Activated T-cell treated with anti-CD3 and anti-CD28 coated beads, Interleukin-2, amount 50 U/mL, for 24 hours (primary cell): ENCODE data around the gene LCA5.

Experiments
- DNase-seq: peaks from one replicate; pipeline ENCODE4 v3.0.0-alpha.2; 2020
- H3K27ac Mint-ChIP-seq: 2 replicates; pipeline ENCODE4 v1.8.0; 2020; ENCODE audit warnings: mild to moderate bottlenecking, mixed read lengths
- H3K27me3 Mint-ChIP-seq: 2 replicates; pipeline ENCODE4 v1.8.0; 2020; ENCODE audit warnings: mixed read lengths
- H3K36me3 Mint-ChIP-seq: 2 replicates; pipeline ENCODE4 v1.8.0; 2020; ENCODE audit warnings: low read depth, mixed read lengths
- H3K4me1 Mint-ChIP-seq: 2 replicates; pipeline ENCODE4 v1.8.0; 2020; ENCODE audit warnings: low read depth, mixed read lengths
- H3K4me3 Mint-ChIP-seq: 2 replicates; pipeline ENCODE4 v1.8.0; 2020; ENCODE audit warnings: mild to moderate bottlenecking, moderate library complexity, mixed read lengths
- H3K9me3 Mint-ChIP-seq: 2 replicates; pipeline ENCODE4 v1.8.0; 2020; ENCODE audit warnings: mixed read lengths

The LCA5 gene

DNA sequence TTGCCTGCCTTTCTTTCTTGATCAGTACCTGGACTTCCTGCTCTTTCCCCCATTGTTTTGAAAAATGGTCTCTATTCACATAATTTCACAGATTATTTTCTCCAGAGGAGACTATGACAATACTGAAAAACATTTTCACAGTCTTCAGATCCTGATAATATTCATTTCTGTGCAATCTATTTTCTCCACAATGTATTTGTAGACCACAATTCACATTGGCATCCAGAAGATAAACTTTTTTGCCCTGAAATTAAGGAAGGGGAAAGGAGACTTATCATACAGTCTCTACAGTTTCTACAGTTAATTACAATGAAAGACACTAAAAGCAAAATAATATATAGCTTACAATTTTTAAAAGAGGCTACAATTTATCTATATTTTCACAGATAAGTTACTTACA is 18.4 kb downstream of the LCA5 start:
- no peak for DNase-seq
- Mint-ChIP-seq H3K27me3 (peaks cover 2% of the 10 kb centered on the region), H3K9me3 (no peaks in the 10 kb centered on the region), H3K27ac (no peak overlapping the region), H3K4me3 (no peak overlapping the region), H3K4me1 (no peaks in the 10 kb centered on the region), H3K36me3 (no peaks in the 10 kb centered on the region)

DNA sequence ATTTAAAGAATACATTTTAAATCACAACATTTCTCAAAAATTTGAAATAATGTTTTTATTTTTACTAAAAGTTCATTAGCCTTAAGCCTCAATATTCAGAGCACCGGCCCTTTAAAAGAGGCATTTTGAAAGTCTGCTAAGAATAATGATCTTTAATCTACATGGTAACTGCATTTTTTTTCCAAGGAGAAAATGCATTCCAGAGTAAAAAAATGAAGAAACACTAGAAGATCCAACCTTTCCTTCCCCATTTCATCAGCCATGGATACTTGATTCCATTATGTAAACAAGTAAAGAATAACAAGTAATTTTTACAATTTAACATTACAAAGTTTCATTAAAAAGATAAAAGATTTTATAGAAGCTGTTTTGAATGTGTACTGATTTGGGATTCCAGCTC is 21.8 kb downstream of the LCA5 start:
- Mint-ChIP-seq H3K9me3 (peaks cover 2% of the 10 kb centered on the region), H3K27me3 (no peaks in the 10 kb centered on the region), H3K4me1 (no peaks in the 10 kb centered on the region), H3K36me3 (no peaks in the 10 kb centered on the region), H3K4me3 (no peak overlapping the region), H3K27ac (no peak overlapping the region)
- no peak for DNase-seq

DNA sequence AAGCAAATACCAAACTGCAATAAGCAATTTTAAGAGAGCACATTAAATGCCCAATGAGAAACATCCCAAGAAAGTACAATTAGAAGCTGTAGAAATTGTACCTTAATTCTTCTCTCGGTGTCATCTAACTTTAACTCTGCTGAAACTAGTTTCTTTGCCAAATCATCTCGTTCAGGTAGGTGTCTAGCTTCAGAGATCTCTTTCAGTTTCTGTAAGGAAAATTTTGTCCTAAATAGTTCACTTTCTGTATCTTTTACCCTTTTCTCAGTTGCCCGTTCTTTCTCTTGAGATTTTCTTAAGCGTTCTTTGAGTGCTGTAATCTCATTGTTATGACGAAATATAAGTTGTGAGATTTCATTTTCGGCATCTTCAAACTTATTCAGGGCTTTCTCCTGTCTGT is 24.1 kb downstream of the LCA5 start:
- Mint-ChIP-seq H3K36me3 (no peaks in the 10 kb centered on the region), H3K27ac (no peak overlapping the region), H3K4me1 (no peaks in the 10 kb centered on the region), H3K4me3 (no peak overlapping the region), H3K27me3 (no peaks in the 10 kb centered on the region), H3K9me3 (peaks cover 2% of the 10 kb centered on the region)
- no peak for DNase-seq

DNA sequence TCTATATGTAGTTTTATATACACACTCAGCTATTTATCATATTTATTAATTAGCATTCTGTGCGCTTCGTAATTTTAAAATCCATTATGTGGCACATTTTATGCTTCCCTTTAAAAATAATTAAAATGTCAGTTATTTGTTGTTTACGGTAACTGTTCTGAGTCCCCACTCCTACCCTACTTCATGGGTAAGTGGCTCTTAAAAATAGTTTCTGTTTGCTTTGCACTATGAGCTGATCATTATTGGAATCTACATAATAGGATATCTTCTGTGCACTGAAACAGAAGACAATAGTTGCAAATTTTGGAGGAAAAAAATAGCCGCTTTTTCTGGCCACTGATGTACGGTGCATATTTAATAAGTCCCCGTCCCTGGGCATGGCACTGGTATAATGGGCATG is 25.2 kb downstream of the LCA5 start:
- Mint-ChIP-seq H3K36me3 (no peaks in the 10 kb centered on the region), H3K9me3 (peaks cover 2% of the 10 kb centered on the region), H3K4me3 (no peak overlapping the region), H3K4me1 (no peaks in the 10 kb centered on the region), H3K27me3 (no peaks in the 10 kb centered on the region), H3K27ac (no peak overlapping the region)
- no peak for DNase-seq

DNA sequence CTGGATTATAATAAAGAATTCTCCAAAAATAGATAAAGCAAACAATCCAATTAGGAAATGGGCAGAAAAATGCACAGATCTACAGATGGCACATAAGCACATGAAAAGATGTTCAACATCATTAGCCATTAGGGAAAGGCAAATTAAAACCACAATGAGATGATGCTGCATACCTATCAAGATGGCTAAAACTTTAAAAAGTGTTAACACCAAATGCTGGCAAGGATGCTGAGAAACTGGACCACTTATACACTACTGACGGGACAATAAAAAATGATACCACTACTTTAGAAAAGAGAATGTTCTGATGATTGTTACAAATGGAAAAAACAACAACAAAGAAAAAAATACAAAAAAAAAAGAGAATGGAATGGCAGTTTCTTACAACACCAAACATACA is 26.5 kb downstream of the LCA5 start:
- Mint-ChIP-seq H3K27me3 (no peaks in the 10 kb centered on the region), H3K36me3 (no peaks in the 10 kb centered on the region)

DNA sequence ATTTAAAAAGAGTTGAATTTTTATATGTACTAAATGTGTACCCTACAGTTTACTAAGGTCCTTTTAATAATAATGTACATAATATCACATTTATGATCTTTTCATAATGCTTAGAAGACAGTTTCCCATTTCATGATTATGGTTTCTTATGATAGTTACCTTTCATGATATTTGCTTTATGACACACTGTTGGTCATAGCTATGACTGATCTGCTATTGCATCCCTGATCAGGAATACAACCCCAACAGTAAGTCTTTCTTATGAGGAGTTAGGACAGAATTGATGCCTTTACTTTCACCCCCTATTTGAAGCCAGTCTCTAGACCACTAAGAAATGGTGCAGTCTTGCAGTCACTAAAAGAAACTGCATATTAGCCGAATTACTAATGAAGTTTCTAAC is 31.0 kb downstream of the LCA5 start:
- H3K36me3 Mint-ChIP-seq = no peaks in the 10 kb centered on the region

More for the DNA sequence above, 26.5 kb downstream of the LCA5 start:
- no peaks in the 10 kb centered on the region for H3K4me1 Mint-ChIP-seq
- H3K9me3 Mint-ChIP-seq = peaks cover 4% of the 10 kb centered on the region
- no peak for DNase-seq
- no peak overlapping the region for H3K27ac Mint-ChIP-seq
- no peak overlapping the region for H3K4me3 Mint-ChIP-seq

DNA sequence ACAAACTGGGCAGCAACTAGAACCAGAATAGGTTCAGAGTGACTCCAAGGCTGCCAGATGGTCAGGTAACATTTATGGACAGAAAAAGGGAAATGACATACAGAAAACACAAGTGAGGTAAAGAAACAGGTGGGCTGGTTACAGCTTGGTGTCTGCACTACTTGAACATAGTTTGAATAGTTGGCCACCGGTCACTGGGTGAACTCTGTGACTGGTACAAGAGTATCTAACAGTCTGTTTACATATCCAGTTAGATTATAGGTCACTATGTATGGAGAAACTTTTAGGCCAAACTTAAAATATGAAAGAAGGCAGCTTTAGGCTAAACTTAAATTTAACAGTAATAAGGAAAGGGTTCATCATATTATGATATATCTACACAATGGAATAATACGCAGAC is 32.9 kb downstream of the LCA5 start:
- no peak overlapping the region for H3K27ac Mint-ChIP-seq
- no peaks in the 10 kb centered on the region for H3K4me1 Mint-ChIP-seq
- DNase-seq = no peak
- H3K4me3 Mint-ChIP-seq = no peak overlapping the region
- no peaks in the 10 kb centered on the region for H3K36me3 Mint-ChIP-seq
- no peaks in the 10 kb centered on the region for H3K27me3 Mint-ChIP-seq
- peaks cover 1% of the 10 kb centered on the region for H3K9me3 Mint-ChIP-seq

More for the DNA sequence above, 31.0 kb downstream of the LCA5 start:
- H3K4me1 Mint-ChIP-seq = no peaks in the 10 kb centered on the region
- H3K4me3 Mint-ChIP-seq = no peak overlapping the region
- peaks cover 4% of the 10 kb centered on the region for H3K9me3 Mint-ChIP-seq
- no peak for DNase-seq
- no peak overlapping the region for H3K27ac Mint-ChIP-seq
- H3K27me3 Mint-ChIP-seq = no peaks in the 10 kb centered on the region

DNA sequence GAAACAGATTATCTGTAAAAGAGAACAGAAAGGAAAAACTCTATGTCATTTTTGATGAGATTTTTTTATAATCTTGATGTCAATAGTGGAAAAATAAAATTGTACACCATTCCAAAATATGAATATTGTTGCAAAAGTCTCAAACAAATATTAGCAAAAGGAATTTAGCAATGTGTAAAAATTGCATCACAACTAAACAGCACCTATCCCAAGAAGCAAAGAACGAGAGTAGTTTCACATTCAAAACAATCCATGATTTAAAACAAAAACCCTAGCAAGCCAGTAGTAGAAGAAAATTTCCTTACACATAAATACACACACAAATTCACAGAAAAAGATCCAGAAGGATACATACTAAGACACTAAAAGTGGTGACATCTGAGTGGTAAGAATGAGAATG is 38.4 kb downstream of the LCA5 start:
- no peaks in the 10 kb centered on the region for H3K27me3 Mint-ChIP-seq
- no peaks in the 10 kb centered on the region for H3K4me1 Mint-ChIP-seq
- no peak overlapping the region for H3K27ac Mint-ChIP-seq
- DNase-seq = no peak
- no peak overlapping the region for H3K4me3 Mint-ChIP-seq
- no peaks in the 10 kb centered on the region for H3K36me3 Mint-ChIP-seq
- H3K9me3 Mint-ChIP-seq = no peaks in the 10 kb centered on the region

DNA sequence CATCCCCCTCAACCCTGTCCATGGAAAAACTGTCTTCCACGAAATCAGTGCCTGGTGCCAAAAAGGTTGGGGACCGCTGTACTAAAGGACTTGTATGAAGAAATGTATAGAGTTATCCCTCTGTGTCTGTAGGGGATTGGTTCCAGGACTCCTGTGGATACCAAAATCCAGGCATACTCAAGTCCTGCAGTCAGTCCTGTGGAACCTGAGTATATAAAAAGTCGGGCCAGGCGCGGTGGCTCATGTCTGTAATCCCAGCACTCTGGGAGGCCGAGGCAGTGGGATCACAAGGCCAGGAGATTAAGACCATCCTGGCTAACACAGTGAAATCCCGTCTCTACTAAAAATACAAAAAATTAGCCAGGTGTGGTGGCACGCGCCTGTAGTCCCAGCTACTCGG is 42.0 kb downstream of the LCA5 start:
- Mint-ChIP-seq H3K4me3 (no peak overlapping the region), H3K36me3 (no peaks in the 10 kb centered on the region), H3K9me3 (no peaks in the 10 kb centered on the region), H3K27ac (no peak overlapping the region), H3K27me3 (no peaks in the 10 kb centered on the region), H3K4me1 (no peaks in the 10 kb centered on the region)
- no peak for DNase-seq

DNA sequence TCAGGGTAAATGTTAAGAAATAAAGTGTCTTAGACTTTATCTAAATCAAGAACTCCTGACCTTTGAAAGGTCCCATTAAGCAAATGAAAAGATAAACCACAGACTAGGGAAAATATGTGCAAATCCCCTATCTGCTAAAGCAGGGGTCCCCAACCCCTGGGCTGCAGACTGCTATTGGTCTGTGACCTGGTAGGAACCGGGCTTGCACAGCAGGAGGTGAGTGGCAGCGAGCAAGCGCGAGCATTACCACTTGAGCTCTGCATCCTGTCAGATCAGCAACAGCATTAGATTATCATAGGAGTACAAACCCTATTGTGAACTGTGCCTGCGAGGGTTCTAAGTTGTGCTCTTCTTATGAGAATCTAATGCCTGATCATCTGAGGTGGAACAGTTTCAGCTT is 42.4 kb downstream of the LCA5 start:
- no peak for DNase-seq
- Mint-ChIP-seq H3K4me3 (no peak overlapping the region), H3K9me3 (no peaks in the 10 kb centered on the region), H3K27ac (no peak overlapping the region), H3K4me1 (no peaks in the 10 kb centered on the region), H3K27me3 (no peaks in the 10 kb centered on the region), H3K36me3 (no peaks in the 10 kb centered on the region)

DNA sequence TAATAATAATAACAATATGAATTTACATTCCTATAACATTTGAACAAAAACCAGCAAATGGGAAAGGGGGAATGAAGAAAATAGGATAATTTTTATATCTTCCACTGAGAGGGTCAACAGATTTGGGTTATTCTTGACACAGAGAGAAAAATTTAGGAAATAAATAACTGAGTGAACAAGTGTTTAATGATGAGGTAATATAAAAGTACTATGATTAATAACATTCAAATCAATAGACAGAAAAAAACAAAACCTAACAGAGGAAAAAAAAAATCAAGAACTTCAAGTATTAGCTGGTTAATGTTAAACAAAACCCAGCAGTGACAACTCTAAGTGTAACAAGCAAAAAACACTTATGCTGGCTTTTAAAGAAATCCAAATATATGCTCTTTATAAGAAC is 66.5 kb downstream of the LCA5 start:
- no peaks in the 10 kb centered on the region for H3K36me3 Mint-ChIP-seq
- H3K27me3 Mint-ChIP-seq = peaks cover 15% of the 10 kb centered on the region
- H3K9me3 Mint-ChIP-seq = peaks cover 3% of the 10 kb centered on the region
- no peaks in the 10 kb centered on the region for H3K4me1 Mint-ChIP-seq
- no peak overlapping the region for H3K27ac Mint-ChIP-seq
- DNase-seq = no peak
- H3K4me3 Mint-ChIP-seq = no peak overlapping the region

DNA sequence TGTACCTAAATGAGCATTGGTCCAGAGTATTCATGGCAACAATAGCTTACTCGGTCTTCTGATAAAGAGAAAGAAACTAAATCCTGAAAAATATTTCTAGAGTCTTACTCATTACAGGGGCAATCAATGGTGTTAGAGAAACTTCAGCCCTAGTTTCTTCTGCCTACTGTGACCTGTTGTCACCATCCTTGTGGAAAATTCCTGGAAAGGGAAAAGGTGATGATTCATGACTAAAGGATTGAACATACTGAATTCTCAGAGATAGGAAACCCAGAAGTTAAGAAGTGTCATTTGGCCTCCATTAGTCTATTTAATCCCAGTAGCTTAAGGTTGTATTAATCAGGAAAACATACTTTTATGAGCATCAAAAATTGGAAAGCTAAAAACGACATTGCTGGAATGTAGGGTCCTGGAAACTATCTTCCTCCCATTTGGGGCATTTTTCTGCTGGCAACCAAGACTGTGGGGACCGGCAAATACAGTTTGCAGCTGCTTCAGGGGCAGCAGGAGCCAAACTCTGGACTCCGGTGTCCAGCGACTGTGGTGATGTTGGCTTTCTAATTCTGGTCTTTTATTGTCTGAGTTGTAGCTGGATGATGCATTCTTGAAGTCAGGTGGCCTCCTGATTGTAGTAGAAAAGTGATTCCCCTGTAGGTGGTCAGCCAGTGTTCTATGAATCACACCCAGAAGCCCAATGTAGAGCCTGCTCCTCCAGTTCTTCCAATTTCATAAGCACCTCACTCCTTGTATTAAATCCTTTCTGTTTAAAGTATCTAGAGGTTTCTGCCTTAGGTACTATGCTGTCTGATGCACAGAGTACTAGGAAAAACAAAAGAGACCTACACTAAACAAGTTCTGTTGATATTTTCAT is 67.6 kb downstream of the LCA5 start:
- no peak for DNase-seq
- Mint-ChIP-seq H3K4me3 (no peak overlapping the region), H3K9me3 (peaks cover 3% of the 10 kb centered on the region), H3K4me1 (no peaks in the 10 kb centered on the region), H3K27ac (no peak overlapping the region), H3K27me3 (peaks cover 15% of the 10 kb centered on the region), H3K36me3 (no peaks in the 10 kb centered on the region)

DNA sequence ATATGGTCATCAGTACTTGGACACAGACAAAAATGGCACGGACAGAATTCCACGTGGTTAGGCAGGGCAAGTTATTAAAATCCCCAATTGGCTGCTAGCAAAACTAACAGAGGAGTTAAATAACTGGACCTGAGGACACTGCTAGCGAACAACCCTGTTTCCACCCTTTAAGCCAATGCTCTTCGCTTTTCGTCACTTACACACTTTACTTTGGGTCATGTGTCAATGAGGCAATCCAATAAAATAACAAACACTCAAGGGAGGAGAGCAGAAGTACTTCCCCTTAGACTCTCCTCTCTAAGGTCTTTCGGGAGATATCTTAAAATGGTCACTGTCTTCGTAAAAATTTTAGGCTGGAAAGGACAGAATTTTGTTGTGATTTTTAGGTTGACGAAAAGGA is 68.6 kb downstream of the LCA5 start:
- Mint-ChIP-seq H3K9me3 (no peaks in the 10 kb centered on the region), H3K27me3 (peaks cover 15% of the 10 kb centered on the region), H3K4me1 (no peaks in the 10 kb centered on the region), H3K4me3 (no peak overlapping the region), H3K27ac (no peak overlapping the region), H3K36me3 (no peaks in the 10 kb centered on the region)
- DNase-seq = no peak

DNA sequence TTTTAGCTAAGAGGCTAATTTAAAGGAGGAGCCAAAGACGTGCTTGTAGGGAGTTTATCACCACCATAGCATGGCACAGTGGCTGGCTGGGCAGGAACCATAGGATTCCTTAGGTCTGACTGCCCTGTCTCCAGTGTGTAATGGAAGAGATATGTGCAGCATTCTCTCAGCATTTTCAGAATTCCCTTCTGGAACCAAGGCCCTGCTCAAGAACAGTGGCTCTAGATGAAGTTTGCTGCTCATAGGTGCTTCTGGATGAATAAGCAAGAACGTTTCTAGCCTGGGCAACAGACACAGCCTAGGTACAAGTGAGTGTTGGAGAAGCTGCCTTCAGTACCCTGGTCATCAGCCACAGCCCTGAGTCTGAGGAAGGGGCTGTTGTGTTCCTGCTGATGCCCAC is 69.1 kb downstream of the LCA5 start:
- Mint-ChIP-seq H3K27ac (no peak overlapping the region), H3K36me3 (no peaks in the 10 kb centered on the region), H3K4me3 (no peak overlapping the region), H3K4me1 (no peaks in the 10 kb centered on the region), H3K9me3 (no peaks in the 10 kb centered on the region), H3K27me3 (peaks cover 15% of the 10 kb centered on the region)
- no peak for DNase-seq

DNA sequence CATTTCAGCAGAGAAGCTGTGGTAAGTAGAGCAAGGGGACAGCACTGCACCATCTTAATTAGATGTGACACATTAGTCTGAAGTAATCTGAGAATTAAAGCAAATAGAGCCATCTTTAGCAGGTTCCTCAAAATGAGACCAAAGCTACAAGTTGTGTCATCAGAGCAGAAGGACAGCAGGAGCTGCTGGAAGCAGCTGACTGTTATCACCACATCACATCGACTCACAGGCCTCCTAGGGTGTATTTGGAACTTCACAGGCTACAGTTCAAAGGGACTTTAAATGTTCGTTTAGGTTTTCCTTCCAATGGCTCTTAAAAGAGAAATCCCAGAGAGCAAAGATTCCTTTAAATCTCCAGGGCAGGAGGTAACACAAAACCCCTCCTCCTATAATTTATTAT is 69.5 kb downstream of the LCA5 start:
- DNase-seq = no peak
- no peak overlapping the region for H3K27ac Mint-ChIP-seq
- H3K4me1 Mint-ChIP-seq = no peaks in the 10 kb centered on the region
- H3K4me3 Mint-ChIP-seq = no peak overlapping the region
- no peaks in the 10 kb centered on the region for H3K9me3 Mint-ChIP-seq
- H3K27me3 Mint-ChIP-seq = peaks cover 15% of the 10 kb centered on the region
- H3K36me3 Mint-ChIP-seq = no peaks in the 10 kb centered on the region
